MM.1S (cell line): ENCODE measurements around the gene HTRA3.

Experiments
- DNase-seq: peaks from one replicate; pipeline ENCODE4 v3.0.0-alpha.2; 2015
- H2AFZ ChIP-seq: fragments of 300-600 bp; sonication (generic); 2 replicates; pipeline ENCODE4 v1.6.0; 2016; ENCODE audit warnings: antibody characterized with exemption, low read length
- H3F3A ChIP-seq: fragments of 300-600 bp; sonication (generic); 2 replicates; pipeline ENCODE4 v1.6.1; 2016; ENCODE audit warnings: mild to moderate bottlenecking, antibody characterized with exemption, low read length, moderate library complexity, mixed read lengths; ENCODE audit not compliant: insufficient read depth
- H3K27ac ChIP-seq: fragments of 300-600 bp; sonication (generic); 2 replicates; pipeline ENCODE4 v1.5.1; 2016; ENCODE audit warnings: mild to moderate bottlenecking, low read length
- H3K27me3 ChIP-seq: fragments of 300-600 bp; sonication (generic); replicated peaks from 2 replicates; pipeline ENCODE4 v1.6.0; 2016; ENCODE audit warnings: low read length; ENCODE audit not compliant: insufficient read depth
- H3K36me3 ChIP-seq: fragments of 300-600 bp; sonication (generic); replicated peaks from 2 replicates; pipeline ENCODE4 v1.6.1; 2016; ENCODE audit warnings: mild to moderate bottlenecking, low read length, mixed read lengths; ENCODE audit not compliant: insufficient read depth
- H3K4me1 ChIP-seq: fragments of 300-600 bp; sonication (generic); 2 replicates; pipeline ENCODE4 v1.6.1; 2016; ENCODE audit warnings: low read length, mixed read lengths
- H3K4me2 ChIP-seq: fragments of 300-600 bp; sonication (generic); 2 replicates; pipeline ENCODE4 v1.6.0; 2016; ENCODE audit warnings: low read depth, low read length
- H3K4me3 ChIP-seq: fragments of 300-600 bp; sonication (generic); 2 replicates; pipeline ENCODE4 v1.5.1; 2016; ENCODE audit warnings: low read length, mixed read lengths
- H3K79me2 ChIP-seq: fragments of 300-600 bp; sonication (generic); 2 replicates; pipeline ENCODE4 v1.6.1; 2016; ENCODE audit warnings: mixed run types, low read length, mixed read lengths
- H3K9ac ChIP-seq: fragments of 300-600 bp; sonication (generic); 2 replicates; pipeline ENCODE4 v1.6.1; 2016; ENCODE audit warnings: low read length, mixed read lengths
- H3K9me2 ChIP-seq: fragments of 300-600 bp; sonication (generic); replicated peaks from 2 replicates; pipeline ENCODE4 v1.6.1; 2016; ENCODE audit warnings: mild to moderate bottlenecking, low read length, mixed read lengths; ENCODE audit not compliant: insufficient read depth
- H3K9me3 ChIP-seq: fragments of 300-600 bp; sonication (generic); replicated peaks from 2 replicates; pipeline ENCODE4 v1.6.1; 2016; ENCODE audit warnings: mild to moderate bottlenecking, low read length, mixed read lengths; ENCODE audit not compliant: insufficient read depth
- H4K20me1 ChIP-seq: fragments of 300-600 bp; sonication (generic); 2 replicates; pipeline ENCODE4 v1.6.1; 2016; ENCODE audit warnings: mild to moderate bottlenecking, low read length, moderate library complexity, mixed read lengths; ENCODE audit not compliant: insufficient read depth
- EZH2 ChIP-seq: fragments of 300-600 bp; sonication (generic); optimal IDR thresholded peaks from 2 replicates; pipeline ENCODE3; 2017; ENCODE audit warnings: low read depth, mild to moderate bottlenecking, antibody characterized with exemption, low read length, mixed read lengths
- EZH2phosphoT487 ChIP-seq: fragments of 300-600 bp; sonication (generic); IDR thresholded peaks from 2 replicates; pipeline ENCODE4 v1.6.1; 2018; ENCODE audit warnings: antibody characterized with exemption, low read length
- TF ChIP-seq, protein P1 (sequence below): fragments of 300-600 bp; sonication (generic); IDR thresholded peaks from 2 replicates; pipeline ENCODE4 v1.5.1; 2016; ENCODE audit warnings: antibody characterized with exemption, low read length, mixed read lengths

The HTRA3 gene

DNA sequence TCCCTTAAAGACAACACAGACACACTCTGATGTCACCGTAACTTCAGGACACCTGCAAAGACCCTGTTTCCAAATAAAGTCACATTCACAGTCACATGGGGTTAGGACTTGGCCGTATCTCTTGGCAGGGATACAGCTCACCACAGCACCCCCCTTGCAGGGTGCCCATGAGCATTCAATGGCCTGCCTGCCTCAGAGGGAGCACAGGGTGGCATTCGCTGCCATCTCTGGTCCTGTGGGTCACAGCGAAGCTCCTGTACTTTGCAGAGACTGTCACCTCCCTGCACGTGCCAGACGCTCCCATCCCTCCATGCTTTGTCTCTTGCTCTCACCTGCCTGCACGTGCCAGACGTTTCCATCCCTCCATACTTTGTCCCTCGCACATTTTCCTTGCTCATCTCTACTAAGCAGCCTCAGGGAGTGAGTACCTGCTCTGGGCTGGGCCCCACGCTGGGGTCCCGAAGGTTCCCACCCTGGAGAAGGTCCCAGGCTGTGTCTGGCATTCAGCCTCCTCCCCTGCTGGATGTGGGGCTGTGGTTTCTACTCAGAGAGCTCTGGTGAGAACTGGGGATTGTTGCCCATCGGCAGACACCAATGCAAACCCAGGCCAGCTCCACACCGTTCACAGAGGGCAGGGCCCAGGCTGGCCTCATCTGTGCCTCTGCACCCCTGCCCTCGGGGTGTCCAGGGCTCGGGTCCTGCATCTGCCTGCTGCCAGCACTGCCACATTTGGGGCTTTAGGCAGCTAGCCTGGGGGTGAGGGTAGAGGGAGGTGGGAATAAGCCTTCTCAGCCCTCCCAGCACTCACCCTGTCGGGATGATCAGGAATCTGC lies 15.8 kb downstream of the HTRA3 start:
- H3K4me1 ChIP-seq = no peaks in the 10 kb centered on the region
- H3K9me2 ChIP-seq = no peaks in the 10 kb centered on the region
- H2AFZ ChIP-seq = no peak overlapping the region
- H3K9ac ChIP-seq = no peak overlapping the region
- H3K27ac ChIP-seq = no peak overlapping the region
- H4K20me1 ChIP-seq = no peaks in the 10 kb centered on the region
- no peak for TF ChIP-seq EZH2phosphoT487
- no peak for TF ChIP-seq EZH2
- TF ChIP-seq, protein P1, sequence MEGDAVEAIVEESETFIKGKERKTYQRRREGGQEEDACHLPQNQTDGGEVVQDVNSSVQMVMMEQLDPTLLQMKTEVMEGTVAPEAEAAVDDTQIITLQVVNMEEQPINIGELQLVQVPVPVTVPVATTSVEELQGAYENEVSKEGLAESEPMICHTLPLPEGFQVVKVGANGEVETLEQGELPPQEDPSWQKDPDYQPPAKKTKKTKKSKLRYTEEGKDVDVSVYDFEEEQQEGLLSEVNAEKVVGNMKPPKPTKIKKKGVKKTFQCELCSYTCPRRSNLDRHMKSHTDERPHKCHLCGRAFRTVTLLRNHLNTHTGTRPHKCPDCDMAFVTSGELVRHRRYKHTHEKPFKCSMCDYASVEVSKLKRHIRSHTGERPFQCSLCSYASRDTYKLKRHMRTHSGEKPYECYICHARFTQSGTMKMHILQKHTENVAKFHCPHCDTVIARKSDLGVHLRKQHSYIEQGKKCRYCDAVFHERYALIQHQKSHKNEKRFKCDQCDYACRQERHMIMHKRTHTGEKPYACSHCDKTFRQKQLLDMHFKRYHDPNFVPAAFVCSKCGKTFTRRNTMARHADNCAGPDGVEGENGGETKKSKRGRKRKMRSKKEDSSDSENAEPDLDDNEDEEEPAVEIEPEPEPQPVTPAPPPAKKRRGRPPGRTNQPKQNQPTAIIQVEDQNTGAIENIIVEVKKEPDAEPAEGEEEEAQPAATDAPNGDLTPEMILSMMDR = no peak
- H3K36me3 ChIP-seq = no peaks in the 10 kb centered on the region
- no peaks in the 10 kb centered on the region for H3K9me3 ChIP-seq
- no peak overlapping the region for H3K4me2 ChIP-seq
- no peak for DNase-seq
- no peak overlapping the region for H3K4me3 ChIP-seq
- H3K79me2 ChIP-seq = no peaks in the 10 kb centered on the region
- H3K27me3 ChIP-seq = peaks cover 93% of the 10 kb centered on the region
- H3F3A ChIP-seq = no peaks in the 10 kb centered on the region

DNA sequence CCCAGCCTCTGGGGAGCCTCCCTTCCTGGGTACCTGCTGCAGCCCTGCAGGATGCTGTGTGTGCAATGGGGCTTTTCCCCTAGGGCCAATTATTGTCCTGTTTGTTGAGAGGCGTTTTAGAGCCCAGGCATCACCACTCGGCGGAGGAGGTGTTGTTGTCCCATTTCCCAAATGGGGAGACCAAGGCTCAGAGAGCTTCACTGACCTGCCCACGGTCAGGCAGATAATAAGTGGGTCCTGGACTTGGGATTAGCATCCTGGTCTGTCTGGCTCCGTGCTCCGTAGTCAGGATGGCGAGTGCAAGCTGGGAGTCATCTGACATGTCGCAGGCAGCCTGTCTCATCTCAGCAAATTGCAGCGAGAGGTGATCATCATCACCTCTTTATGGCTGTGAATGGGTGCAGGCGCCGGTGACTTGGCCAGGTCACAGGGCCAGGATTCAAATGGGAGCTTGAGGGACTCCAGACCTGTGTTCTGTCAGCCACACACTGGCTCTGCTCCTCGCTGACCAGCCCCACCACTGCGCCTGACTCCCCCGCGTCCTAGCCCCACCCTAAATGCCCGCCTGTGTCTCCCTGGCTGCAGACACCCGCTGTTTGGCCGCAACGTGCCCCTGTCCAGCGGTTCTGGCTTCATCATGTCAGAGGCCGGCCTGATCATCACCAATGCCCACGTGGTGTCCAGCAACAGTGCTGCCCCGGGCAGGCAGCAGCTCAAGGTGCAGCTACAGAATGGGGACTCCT lies 16.6 kb downstream of the HTRA3 start:
- Histone ChIP-seq H3K36me3 (no peaks in the 10 kb centered on the region), H3K4me3 (no peak overlapping the region), H3F3A (no peaks in the 10 kb centered on the region), H3K9me3 (no peaks in the 10 kb centered on the region), H3K79me2 (no peaks in the 10 kb centered on the region), H3K9me2 (no peaks in the 10 kb centered on the region), H3K4me2 (no peak overlapping the region), H3K27me3 (peaks cover 93% of the 10 kb centered on the region), H3K4me1 (no peaks in the 10 kb centered on the region), H3K27ac (no peak overlapping the region), H4K20me1 (no peaks in the 10 kb centered on the region), H2AFZ (no peak overlapping the region), H3K9ac (no peak overlapping the region)
- no peak for DNase-seq
- no peak for TF ChIP-seq EZH2phosphoT487

DNA sequence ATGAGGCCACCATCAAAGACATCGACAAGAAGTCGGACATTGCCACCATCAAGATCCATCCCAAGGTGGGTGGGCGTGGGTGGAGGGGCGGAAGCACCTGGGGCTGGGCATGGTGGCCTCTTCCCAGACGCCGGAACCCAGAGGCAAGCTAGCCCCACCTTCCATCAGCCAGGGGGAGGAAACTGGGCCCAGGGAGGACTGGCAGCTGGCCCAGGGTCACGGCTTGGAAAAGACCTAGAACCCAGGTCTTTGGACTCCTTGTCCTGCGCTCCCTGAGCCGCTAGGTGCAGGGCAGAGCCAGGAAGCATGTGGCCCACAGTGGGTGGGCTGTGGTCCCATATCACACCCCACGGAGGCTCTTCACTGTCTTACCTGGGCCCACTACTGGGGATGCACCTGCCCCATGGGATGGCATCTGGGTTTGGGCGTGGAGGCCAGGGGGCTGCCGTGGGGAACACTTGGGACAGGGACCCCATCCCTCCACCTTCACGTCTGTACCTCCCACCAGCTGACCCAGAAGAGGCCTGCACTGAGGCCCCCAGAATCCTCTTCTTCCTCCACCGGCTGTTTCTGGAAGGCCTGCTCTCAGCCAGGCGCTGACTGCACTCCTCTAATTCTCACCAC lies 17.3 kb downstream of the HTRA3 start:
- H4K20me1 ChIP-seq = no peaks in the 10 kb centered on the region
- TF ChIP-seq EZH2 (no peak), EZH2phosphoT487 (no peak)
- TF ChIP-seq, protein P1 = no peak
- H3K9ac ChIP-seq = no peak overlapping the region
- no peak overlapping the region for H3K4me3 ChIP-seq
- no peak for DNase-seq
- no peak overlapping the region for H3K4me2 ChIP-seq
- H3K9me2 ChIP-seq = no peaks in the 10 kb centered on the region
- H3K9me3 ChIP-seq = no peaks in the 10 kb centered on the region
- H3F3A ChIP-seq = no peaks in the 10 kb centered on the region
- no peak overlapping the region for H3K27ac ChIP-seq
- H3K4me1 ChIP-seq = no peaks in the 10 kb centered on the region
- H3K79me2 ChIP-seq = no peaks in the 10 kb centered on the region
- no peak overlapping the region for H2AFZ ChIP-seq
- H3K27me3 ChIP-seq = peaks cover 91% of the 10 kb centered on the region
- H3K36me3 ChIP-seq = no peaks in the 10 kb centered on the region
